SK-N-SH treated with all-trans-retinoic acid at 6 μM for 48 hours (cell line): ENCODE measurements around the gene DDI2.

ENCODE experiments used
- ATAC-seq: fragments of 200-7000 bp; cut with Tn5 transposase; 3 replicates; pipeline ENCODE4 v1.9.1; 2020; ENCODE audit warnings: mild to moderate bottlenecking, moderate library complexity
- ARNTL ChIP-seq: fragments of 450-650 bp; formaldehyde crosslinking; IDR thresholded peaks from 2 replicates; pipeline ENCODE4 v1.5.0; 2020; ENCODE audit warnings: low read depth, mild to moderate bottlenecking, moderate library complexity, borderline replicate concordance
- BACH2 ChIP-seq: fragments of 250-450 bp; sonication (Bioruptor Pico); IDR thresholded peaks from 2 replicates; pipeline ENCODE4 v1.9.0; 2021; ENCODE audit warnings: mild to moderate bottlenecking, borderline replicate concordance
- CSDC2 ChIP-seq: fragments of 250-450 bp; sonication (Bioruptor Pico); IDR thresholded peaks from 2 replicates; pipeline ENCODE4 v1.5.0; 2020; ENCODE audit warnings: mild to moderate bottlenecking, moderate library complexity
- CSRNP3 ChIP-seq: fragments of 250-450 bp; sonication (Bioruptor Pico); IDR thresholded peaks from 2 replicates; pipeline ENCODE4 v1.5.1; 2021; ENCODE audit warnings: mild to moderate bottlenecking, moderate library complexity
- ESRRG ChIP-seq: fragments of 250-450 bp; sonication (Bioruptor Pico); IDR thresholded peaks from 2 replicates; pipeline ENCODE4 v1.6.1; 2021; ENCODE audit warnings: mild to moderate bottlenecking
- ISL1 ChIP-seq: fragments of 250-450 bp; sonication (Bioruptor Pico); IDR thresholded peaks from 2 replicates; pipeline ENCODE4 v2.1.2; 2022; ENCODE audit warnings: mild to moderate bottlenecking, moderate library complexity
- OSR1 ChIP-seq: fragments of 250-450 bp; sonication (Bioruptor Pico); IDR thresholded peaks from 2 replicates; pipeline ENCODE4 v1.8.0; 2022; ENCODE audit warnings: moderate library complexity, mild to moderate bottlenecking, inconsistent platforms
- PATZ1 ChIP-seq: fragments of 250-450 bp; sonication (Bioruptor Pico); IDR thresholded peaks from 2 replicates; pipeline ENCODE4 v1.8.0; 2020; ENCODE audit warnings: mild to moderate bottlenecking, moderate library complexity, borderline replicate concordance
- PPARA ChIP-seq: fragments of 250-450 bp; sonication (Bioruptor Pico); IDR thresholded peaks from 2 replicates; pipeline ENCODE4 v1.5.0; 2020; ENCODE audit warnings: mild to moderate bottlenecking, borderline replicate concordance
- RARB ChIP-seq: fragments of 250-450 bp; sonication (Bioruptor Pico); IDR thresholded peaks from 2 replicates; pipeline ENCODE4 v1.8.0; 2021; ENCODE audit warnings: mild to moderate bottlenecking, moderate library complexity
- SNAI2 ChIP-seq: fragments of 250-450 bp; sonication (Bioruptor Pico); IDR thresholded peaks from 2 replicates; pipeline ENCODE4 v1.5.0; 2020; ENCODE audit warnings: mild to moderate bottlenecking, moderate library complexity
- TCF4 ChIP-seq: fragments of 250-450 bp; sonication (Bioruptor Pico); IDR thresholded peaks from 2 replicates; pipeline ENCODE4 v1.8.0; 2021; ENCODE audit warnings: mild to moderate bottlenecking, moderate library complexity, borderline replicate concordance
- ZC3H10 ChIP-seq: fragments of 250-450 bp; sonication (Bioruptor Pico); IDR thresholded peaks from 2 replicates; pipeline ENCODE4 v1.5.1; 2021; ENCODE audit warnings: mild to moderate bottlenecking, moderate library complexity
- ZFP3 ChIP-seq: fragments of 250-450 bp; sonication (Bioruptor Pico); IDR thresholded peaks from 2 replicates; pipeline ENCODE4 v1.5.0; 2020; ENCODE audit warnings: mild to moderate bottlenecking, moderate library complexity
- ZFP30 ChIP-seq: fragments of 450-650 bp; formaldehyde crosslinking; IDR thresholded peaks from 2 replicates; pipeline ENCODE4 v1.5.0; 2022; ENCODE audit warnings: mild to moderate bottlenecking, moderate library complexity
- ZNF565 ChIP-seq: fragments of 450-650 bp; formaldehyde crosslinking; conservative IDR thresholded peaks from 2 replicates; pipeline ENCODE4 v1.5.0; 2020; ENCODE audit warnings: low read depth, mild to moderate bottlenecking, moderate library complexity
- ZNF70 ChIP-seq: fragments of 450-650 bp; formaldehyde crosslinking; IDR thresholded peaks from 2 replicates; pipeline ENCODE4 v1.5.0; 2020; ENCODE audit warnings: mild to moderate bottlenecking, moderate library complexity
- ZNF8 ChIP-seq: fragments of 450-650 bp; formaldehyde crosslinking; IDR thresholded peaks from 2 replicates; pipeline ENCODE4 v1.5.0; 2020; ENCODE audit warnings: mild to moderate bottlenecking, moderate library complexity
- TF ChIP-seq, protein P1 (sequence below): fragments of 250-450 bp; sonication (Bioruptor Pico); IDR thresholded peaks from 2 replicates; pipeline ENCODE4 v1.8.0; 2021; ENCODE audit warnings: low read depth, mild to moderate bottlenecking, moderate library complexity, borderline replicate concordance
- TF ChIP-seq, protein P2 (sequence below): fragments of 250-450 bp; sonication (Bioruptor Pico); IDR thresholded peaks from 2 replicates; pipeline ENCODE4 v1.5.0; 2020; ENCODE audit warnings: mild to moderate bottlenecking, moderate library complexity
- TF ChIP-seq, protein P3 (sequence below): fragments of 250-450 bp; sonication (Bioruptor Pico); IDR thresholded peaks from 2 replicates; pipeline ENCODE4 v1.5.1; 2020; ENCODE audit warnings: low read depth, mild to moderate bottlenecking, moderate library complexity

DDI2 gene

GRCh38 chr1:15574741-15575140, 42.5 kb upstream of the DDI2 start:
- ATAC-seq = no peak
- TF ChIP-seq, protein P1, sequence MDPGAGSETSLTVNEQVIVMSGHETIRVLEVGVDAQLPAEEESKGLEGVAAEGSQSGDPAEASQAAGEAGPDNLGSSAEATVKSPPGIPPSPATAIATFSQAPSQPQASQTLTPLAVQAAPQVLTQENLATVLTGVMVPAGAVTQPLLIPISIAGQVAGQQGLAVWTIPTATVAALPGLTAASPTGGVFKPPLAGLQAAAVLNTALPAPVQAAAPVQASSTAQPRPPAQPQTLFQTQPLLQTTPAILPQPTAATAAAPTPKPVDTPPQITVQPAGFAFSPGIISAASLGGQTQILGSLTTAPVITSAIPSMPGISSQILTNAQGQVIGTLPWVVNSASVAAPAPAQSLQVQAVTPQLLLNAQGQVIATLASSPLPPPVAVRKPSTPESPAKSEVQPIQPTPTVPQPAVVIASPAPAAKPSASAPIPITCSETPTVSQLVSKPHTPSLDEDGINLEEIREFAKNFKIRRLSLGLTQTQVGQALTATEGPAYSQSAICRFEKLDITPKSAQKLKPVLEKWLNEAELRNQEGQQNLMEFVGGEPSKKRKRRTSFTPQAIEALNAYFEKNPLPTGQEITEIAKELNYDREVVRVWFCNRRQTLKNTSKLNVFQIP = no peak
- TF ChIP-seq, protein P2, sequence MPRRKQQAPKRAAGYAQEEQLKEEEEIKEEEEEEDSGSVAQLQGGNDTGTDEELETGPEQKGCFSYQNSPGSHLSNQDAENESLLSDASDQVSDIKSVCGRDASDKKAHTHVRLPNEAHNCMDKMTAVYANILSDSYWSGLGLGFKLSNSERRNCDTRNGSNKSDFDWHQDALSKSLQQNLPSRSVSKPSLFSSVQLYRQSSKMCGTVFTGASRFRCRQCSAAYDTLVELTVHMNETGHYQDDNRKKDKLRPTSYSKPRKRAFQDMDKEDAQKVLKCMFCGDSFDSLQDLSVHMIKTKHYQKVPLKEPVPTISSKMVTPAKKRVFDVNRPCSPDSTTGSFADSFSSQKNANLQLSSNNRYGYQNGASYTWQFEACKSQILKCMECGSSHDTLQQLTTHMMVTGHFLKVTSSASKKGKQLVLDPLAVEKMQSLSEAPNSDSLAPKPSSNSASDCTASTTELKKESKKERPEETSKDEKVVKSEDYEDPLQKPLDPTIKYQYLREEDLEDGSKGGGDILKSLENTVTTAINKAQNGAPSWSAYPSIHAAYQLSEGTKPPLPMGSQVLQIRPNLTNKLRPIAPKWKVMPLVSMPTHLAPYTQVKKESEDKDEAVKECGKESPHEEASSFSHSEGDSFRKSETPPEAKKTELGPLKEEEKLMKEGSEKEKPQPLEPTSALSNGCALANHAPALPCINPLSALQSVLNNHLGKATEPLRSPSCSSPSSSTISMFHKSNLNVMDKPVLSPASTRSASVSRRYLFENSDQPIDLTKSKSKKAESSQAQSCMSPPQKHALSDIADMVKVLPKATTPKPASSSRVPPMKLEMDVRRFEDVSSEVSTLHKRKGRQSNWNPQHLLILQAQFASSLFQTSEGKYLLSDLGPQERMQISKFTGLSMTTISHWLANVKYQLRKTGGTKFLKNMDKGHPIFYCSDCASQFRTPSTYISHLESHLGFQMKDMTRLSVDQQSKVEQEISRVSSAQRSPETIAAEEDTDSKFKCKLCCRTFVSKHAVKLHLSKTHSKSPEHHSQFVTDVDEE (CRISPR knock-in tag) = no peak
- no peak for TF ChIP-seq ZFP30 (CRISPR knock-in tag)
- TF ChIP-seq ZNF8 (CRISPR knock-in tag) = no peak
- no peak for TF ChIP-seq CSDC2 (CRISPR knock-in tag)
- no peak for TF ChIP-seq ARNTL
- no peak for TF ChIP-seq PATZ1 (CRISPR knock-in tag)
- no peak for TF ChIP-seq BACH2 (CRISPR knock-in tag)
- TF ChIP-seq SNAI2 (CRISPR knock-in tag) = no peak
- TF ChIP-seq ZNF70 = no peak
- no peak for TF ChIP-seq RARB (CRISPR knock-in tag)
- TF ChIP-seq PPARA = no peak
- no peak for TF ChIP-seq OSR1

DNA sequence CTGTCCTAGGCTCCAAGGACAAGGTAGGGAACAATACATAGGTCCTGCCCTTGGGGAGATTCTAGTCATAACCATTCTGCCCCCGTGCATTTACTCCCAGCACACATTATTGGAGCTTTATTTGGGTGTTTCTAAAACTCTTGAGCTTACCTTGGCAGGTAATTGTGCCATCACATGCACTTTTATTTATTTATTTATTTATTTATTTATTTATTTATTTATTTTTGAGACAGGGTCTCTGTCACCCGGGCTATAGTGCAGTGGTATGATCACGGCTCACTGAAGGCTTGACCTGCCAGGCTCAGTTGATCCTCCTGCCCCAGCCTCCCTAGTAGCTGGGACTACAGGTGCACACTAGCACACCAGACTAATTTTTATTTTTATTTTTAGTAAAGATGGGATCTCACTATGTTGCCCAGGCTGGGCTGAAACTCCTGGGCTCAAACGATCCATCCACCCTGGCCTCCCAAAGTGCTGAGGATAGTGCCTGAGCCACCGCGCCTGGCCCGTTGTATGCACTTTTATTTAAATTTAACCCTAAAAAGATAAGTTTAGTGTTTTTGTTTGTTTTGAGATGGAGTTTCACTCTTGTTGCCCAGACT, 41.6 kb upstream of the DDI2 start:
- ATAC-seq = no peak
- TF ChIP-seq ZFP30 (CRISPR knock-in tag) (no peak), ARNTL (no peak), BACH2 (CRISPR knock-in tag) (no peak)

DNA sequence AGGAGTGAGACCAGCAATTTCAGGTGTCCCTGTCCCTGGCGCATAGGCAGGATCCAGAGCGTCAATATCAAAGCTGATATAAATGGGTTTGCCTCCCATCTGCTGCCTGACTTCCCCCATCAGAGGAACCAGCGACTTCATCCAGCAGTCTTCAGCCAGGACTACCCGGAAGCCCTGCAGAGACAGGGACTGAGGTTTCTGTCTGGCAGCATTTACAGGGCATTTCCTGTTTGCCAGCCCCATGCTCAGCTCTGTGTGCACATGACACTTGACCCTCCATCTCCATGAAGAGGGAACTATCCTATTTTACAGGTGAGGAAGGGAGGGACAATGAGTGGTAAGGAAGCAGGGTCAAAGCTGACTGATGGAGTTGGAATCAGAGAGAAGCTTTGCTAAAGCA, 39.6 kb upstream of the DDI2 start:
- TF ChIP-seq, protein P1 = no peak
- TF ChIP-seq ARNTL = no peak
- TF ChIP-seq, protein P2 (CRISPR knock-in tag) = no peak
- TF ChIP-seq, protein P3, sequence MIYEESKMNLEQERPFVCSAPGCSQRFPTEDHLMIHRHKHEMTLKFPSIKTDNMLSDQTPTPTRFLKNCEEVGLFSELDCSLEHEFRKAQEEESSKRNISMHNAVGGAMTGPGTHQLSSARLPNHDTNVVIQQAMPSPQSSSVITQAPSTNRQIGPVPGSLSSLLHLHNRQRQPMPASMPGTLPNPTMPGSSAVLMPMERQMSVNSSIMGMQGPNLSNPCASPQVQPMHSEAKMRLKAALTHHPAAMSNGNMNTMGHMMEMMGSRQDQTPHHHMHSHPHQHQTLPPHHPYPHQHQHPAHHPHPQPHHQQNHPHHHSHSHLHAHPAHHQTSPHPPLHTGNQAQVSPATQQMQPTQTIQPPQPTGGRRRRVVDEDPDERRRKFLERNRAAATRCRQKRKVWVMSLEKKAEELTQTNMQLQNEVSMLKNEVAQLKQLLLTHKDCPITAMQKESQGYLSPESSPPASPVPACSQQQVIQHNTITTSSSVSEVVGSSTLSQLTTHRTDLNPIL = no peak
- TF ChIP-seq OSR1 = no peak
- no peak for TF ChIP-seq PPARA
- TF ChIP-seq ZC3H10 (CRISPR knock-in tag) = no peak
- TF ChIP-seq CSRNP3 (CRISPR knock-in tag) = no peak
- no peak for TF ChIP-seq ISL1 (CRISPR knock-in tag)
- no peak for TF ChIP-seq CSDC2 (CRISPR knock-in tag)
- no peak for TF ChIP-seq ZNF8 (CRISPR knock-in tag)
- TF ChIP-seq ZNF70 = no peak
- TF ChIP-seq ZNF565 = no peak
- no peak for TF ChIP-seq ZFP3 (CRISPR knock-in tag)
- TF ChIP-seq ESRRG (CRISPR knock-in tag) = no peak
- no peak for TF ChIP-seq TCF4 (CRISPR knock-in tag)
- no peak for TF ChIP-seq SNAI2 (CRISPR knock-in tag)
- TF ChIP-seq, all 23 proteins: peak for 0
- peak; percentile 24; the same call in 1 of the 3 replicates for ATAC-seq
